OCI-LY7 (cell line): ENCODE data around the gene CD8A. TPM values are rescaled to one million over a fixed set of nuclear protein-coding genes. Genes with fewer than 3 reads are reported as not detected.

Experiments
- BruUV-seq: library from RNA; stranded (reverse); fragments of 400-500 nt; replicated peaks from 2 replicates; lab custom pipeline; 2021; lab: Mats Ljungman, UMichigan
- CTCF ChIA-PET: fragments of 300-600 bp; sonication (Branson Sonifier 250); formaldehyde crosslinking; loops from one replicate; lab custom pipeline; 2022; ENCODE audit warnings: antibody characterized with exemption; ENCODE audit not compliant: unreplicated experiment; lab: Charles Lee
- POLR2A ChIA-PET: fragments of 300-600 bp; sonication (Branson Sonifier 250); formaldehyde crosslinking; loops from one replicate; lab custom pipeline; 2022; ENCODE audit warnings: antibody characterized with exemption; lab: Charles Lee
- DNase-seq: peaks from one replicate; pipeline ENCODE4 v3.0.0-alpha.2; 2015; ENCODE audit warnings: low spot score
- H2AFZ ChIP-seq: fragments of 200-600 bp; sonication (generic), shearing (Covaris generic); 2 replicates; pipeline ENCODE4 v1.6.1; 2014; ENCODE audit warnings: mild to moderate bottlenecking, antibody characterized with exemption, low read length, moderate library complexity
- H3K27ac ChIP-seq: fragments of 200-600 bp; sonication (generic); 2 replicates; pipeline ENCODE4 v1.5.1; 2014; ENCODE audit warnings: mixed run types, low read depth, mild to moderate bottlenecking, moderate library complexity, low read length, inconsistent platforms; ENCODE audit not compliant: poor library complexity, severe bottlenecking
- H3K36me3 ChIP-seq: fragments of 200-600 bp; sonication (generic); 2 replicates; pipeline ENCODE4 v1.6.1; 2014; ENCODE audit warnings: mild to moderate bottlenecking, antibody characterized with exemption, low read length, moderate library complexity, mixed read lengths; ENCODE audit not compliant: insufficient read depth
- H3K4me1 ChIP-seq: fragments of 200-600 bp; sonication (generic); 2 replicates; pipeline ENCODE4 v1.5.1; 2014; ENCODE audit warnings: mild to moderate bottlenecking, low read length; ENCODE audit not compliant: insufficient read depth, poor library complexity, severe bottlenecking
- H3K4me2 ChIP-seq: fragments of 200-600 bp; sonication (generic); 2 replicates; pipeline ENCODE4 v1.6.1; 2014; ENCODE audit warnings: mild to moderate bottlenecking, low read length
- H3K4me3 ChIP-seq: fragments of 200-600 bp; sonication (generic); 2 replicates; pipeline ENCODE4 v1.5.1; 2014; ENCODE audit warnings: mild to moderate bottlenecking, low read depth, low read length; ENCODE audit not compliant: poor library complexity, severe bottlenecking
- H3K79me2 ChIP-seq: fragments of 200-600 bp; sonication (generic); 2 replicates; pipeline ENCODE4 v1.6.1; 2016; ENCODE audit warnings: low read depth, mild to moderate bottlenecking, low read length, moderate library complexity, mixed read lengths; ENCODE audit not compliant: insufficient read depth
- H3K9me2 ChIP-seq: fragments of 200-600 bp; sonication (generic); 2 replicates; pipeline ENCODE4 v1.6.1; 2016; ENCODE audit warnings: mild to moderate bottlenecking, low read length, mixed read lengths; ENCODE audit not compliant: insufficient read depth
- H3K9me3 ChIP-seq: fragments of 200-600 bp; sonication (generic); 2 replicates; pipeline ENCODE4 v1.6.1; 2014; ENCODE audit warnings: mild to moderate bottlenecking, mixed run types, low read length, mixed read lengths
- H4K20me1 ChIP-seq: fragments of 200-600 bp; sonication (generic); 2 replicates; pipeline ENCODE4 v1.6.1; 2014; ENCODE audit warnings: mild to moderate bottlenecking, antibody characterized with exemption, low read length, moderate library complexity, mixed read lengths; ENCODE audit not compliant: insufficient read depth
- CTCF ChIP-seq: fragments of 200-600 bp; sonication (generic); conservative IDR thresholded peaks from 2 replicates; pipeline ENCODE4 v1.5.1; 2014; ENCODE audit warnings: mild to moderate bottlenecking, antibody characterized with exemption, low read length, moderate library complexity, mixed read lengths
- EZH2phosphoT487 ChIP-seq: fragments of 200-600 bp; sonication (generic); IDR thresholded peaks from 2 replicates; pipeline ENCODE4 v1.6.1; 2018; ENCODE audit warnings: low read depth, borderline replicate concordance, mild to moderate bottlenecking, mixed run types, antibody characterized with exemption, low read length, moderate library complexity, mixed read lengths
- intact Hi-C: fragments of 100-400 bp; cut with micrococcal nuclease; formaldehyde crosslinking; loops from one replicate; pipeline ENCODE4 v1.10.0; 2022; ENCODE audit not compliant: unreplicated experiment
- total RNA-seq, 2 experiments: library from RNA; depleted of rRNA in 1 of 2; stranded (reverse); fragments of >200 nt in 1 of 2; shearing (Covaris generic) in 1 of 2; gene quantifications; 2 replicates each; pipeline ENCODE4 v1.2.3, GENCODE V29; 2014 to 2022

Gene CD8A
- total RNA-seq, 2 experiments from 2014 or later: not detected

- Histone ChIP-seq H3K4me3 (no peak overlapping the region), H3K9me2 (no peaks in the 10 kb centered on the region), H3K4me2 (no peak overlapping the region), H3K36me3 (no peaks in the 10 kb centered on the region), H3K79me2 (no peaks in the 10 kb centered on the region), H3K9me3 (no peaks in the 10 kb centered on the region), H3K27ac (no peak overlapping the region), H4K20me1 (no peaks in the 10 kb centered on the region), H3K4me1 (no peaks in the 10 kb centered on the region), H2AFZ (no peak overlapping the region)
- intact Hi-C loops: no loop called here
- ChIA-PET POLR2A (interaction anchor here (0.8 kb wide), 1 partner anchor 970 kb away, joined by 3 read pairs; no protein-coding TSS in a partner anchor), CTCF (no interaction called here)
- BruUV-seq: no TSS peak
- TF ChIP-seq EZH2phosphoT487 (no peak), CTCF (no peak)
- DNase-seq: no peak
Measured at GRCh38 chr2:86783615-86784339, 6.9 kb downstream of the CD8A start.

GRCh38 chr2:86782748-86783147, 8.0 kb downstream of the CD8A start:
- no peak for TF ChIP-seq EZH2phosphoT487
- TF ChIP-seq CTCF: no peak
- no peak overlapping the region for H3K27ac ChIP-seq
- intact Hi-C loops: no loop called here
- no peaks in the 10 kb centered on the region for H4K20me1 ChIP-seq
- no peaks in the 10 kb centered on the region for H3K9me2 ChIP-seq
- no peak overlapping the region for H3K4me2 ChIP-seq
- CTCF ChIA-PET: no interaction called here
- H3K4me1 ChIP-seq: no peaks in the 10 kb centered on the region
- no TSS peak for BruUV-seq
- H3K36me3 ChIP-seq: no peaks in the 10 kb centered on the region
- H3K4me3 ChIP-seq: no peak overlapping the region
- DNase-seq: no peak
- no peaks in the 10 kb centered on the region for H3K79me2 ChIP-seq
- POLR2A ChIA-PET: no interaction called here
- H2AFZ ChIP-seq: no peak overlapping the region
- H3K9me3 ChIP-seq: no peaks in the 10 kb centered on the region

- POLR2A ChIA-PET: interaction anchor here (0.6 to 1.0 kb wide), 2 partner anchors 15 to 45 kb away, joined by 3 read pairs; no protein-coding TSS in a partner anchor
- no peaks in the 10 kb centered on the region for H3K9me3 ChIP-seq
- TF ChIP-seq CTCF (no peak), EZH2phosphoT487 (no peak)
- H3K79me2 ChIP-seq: no peaks in the 10 kb centered on the region
- intact Hi-C loops: no loop called here
- no peak overlapping the region for H3K27ac ChIP-seq
- CTCF ChIA-PET: no interaction called here
- H3K36me3 ChIP-seq: no peaks in the 10 kb centered on the region; the same call in 1 of the 2 replicates
- H3K4me1 ChIP-seq: no peaks in the 10 kb centered on the region
- no peaks in the 10 kb centered on the region for H4K20me1 ChIP-seq
- H3K9me2 ChIP-seq: no peaks in the 10 kb centered on the region
- H3K4me3 ChIP-seq: no peak overlapping the region
- no peak overlapping the region for H3K4me2 ChIP-seq
- BruUV-seq: no TSS peak
- no peak for DNase-seq
- no peak overlapping the region for H2AFZ ChIP-seq
Measured at GRCh38 chr2:86781363-86781762, 9.3 kb downstream of the CD8A start.
